B cell (primary cell): Measurements from ENCODE around the gene SLCO3A1. TPM values are rescaled to one million over a fixed set of nuclear protein-coding genes. Genes with fewer than 3 reads are reported as not detected.

Experiments used
- ATAC-seq: fragments of 200-7000 bp; cut with Tn5 transposase; one replicate; pipeline ENCODE4 v1.10.0; 2021; ENCODE audit warnings: low read depth, mild to moderate bottlenecking, moderate number of reproducible peaks, moderate library complexity
- CTCF ChIA-PET: fragments of 350-600 bp; sonication (Branson Sonifier 250); formaldehyde crosslinking; loops from one replicate; lab custom pipeline; 2021; ENCODE audit warnings: antibody characterized with exemption, inconsistent platforms; lab: Charles Lee
- POLR2A ChIA-PET: fragments of 350-600 bp; sonication (Branson Sonifier 250); formaldehyde crosslinking; loops from one replicate; lab custom pipeline; 2021; ENCODE audit warnings: antibody characterized with exemption; lab: Charles Lee
- DNase-seq: peaks from one replicate; pipeline ENCODE4 v3.0.0; 2013
- H2AFZ ChIP-seq: 2 replicates; pipeline ENCODE4 v1.6.1; 2012; ENCODE audit warnings: mild to moderate bottlenecking, low read depth, low read length; ENCODE audit not compliant: insufficient read depth, poor library complexity, severe bottlenecking
- H3K27ac ChIP-seq, 2 donors: 1 replicate in 1 of 2; 2 replicates in 1 of 2; pipeline ENCODE4 v1.5.1; 2012 to 2013; ENCODE audit warnings: low read length in 2 of 2, mild to moderate bottlenecking in 2 of 2, moderate library complexity in 1 of 2
- H3K27me3 ChIP-seq, 4 experiments: fragments of 200-600 bp in 1 of 4; sonication (generic) in 1 of 4; replicated peaks in 1 of 4; 1 replicate in 2 of 4; 2 replicates in 2 of 4; pipeline versions ENCODE4 v1.6.1 to v1.7.0; 2013 to 2016; ENCODE audit warnings: low read length in 3 of 4, mild to moderate bottlenecking in 2 of 4, mixed read lengths in 1 of 4, moderate library complexity in 1 of 4; ENCODE audit not compliant: insufficient read depth in 4 of 4, control insufficient read depth in 3 of 4; ENCODE audit errors: control extremely low read depth in 1 of 4
- H3K36me3 ChIP-seq, 2 experiments: replicated peaks in 1 of 2; 1 replicate in 1 of 2; 2 replicates in 1 of 2; pipeline versions ENCODE4 v1.6.1 to v1.7.1; 2013; ENCODE audit warnings: low read length in 1 of 2; ENCODE audit not compliant: insufficient read depth in 2 of 2, control insufficient read depth in 1 of 2; ENCODE audit errors: control extremely low read depth in 1 of 2, extremely low read depth in 1 of 2
- H3K4me1 ChIP-seq, 2 donors: fragments of 200-600 bp in 1 of 2; sonication (generic) in 1 of 2; 1 replicate in 1 of 2; 2 replicates in 1 of 2; pipeline versions ENCODE4 v1.5.1 to v1.6.1; 2013 to 2017; ENCODE audit warnings: low read length in 2 of 2; ENCODE audit not compliant: control insufficient read depth in 2 of 2, insufficient read depth in 2 of 2
- H3K4me2 ChIP-seq: replicated peaks from 2 replicates; pipeline ENCODE3; 2012; ENCODE audit warnings: mild to moderate bottlenecking, low read depth, low read length; ENCODE audit not compliant: poor library complexity, severe bottlenecking
- H3K4me3 ChIP-seq, 5 experiments: fragments of 200-600 bp in 1 of 5; sonication (generic) in 1 of 5; 1 replicate in 3 of 5; 2 replicates in 2 of 5; pipeline versions ENCODE4 v1.5.1 to v1.7.0; 2011 to 2016; ENCODE audit warnings: low read length in 4 of 5, mild to moderate bottlenecking in 4 of 5, low read depth in 2 of 5, control low read depth in 1 of 5, moderate library complexity in 1 of 5; ENCODE audit not compliant: insufficient read depth in 1 of 5; ENCODE audit errors: control extremely low read depth in 1 of 5, extremely low read depth in 1 of 5
- H3K79me2 ChIP-seq: fragments of 200-600 bp; sonication (generic); one replicate; pipeline ENCODE4 v1.6.0; 2016; ENCODE audit warnings: low read length; ENCODE audit not compliant: control insufficient read depth, insufficient read depth
- H3K9ac ChIP-seq: fragments of 200-600 bp; sonication (generic); 2 replicates; pipeline ENCODE4 v1.6.1; 2017; ENCODE audit warnings: mild to moderate bottlenecking, low read length, moderate library complexity
- H3K9me3 ChIP-seq, 3 donors: one replicate each; pipeline versions ENCODE4 v1.6.1 to v1.7.1; 2013; ENCODE audit warnings: low read length in 2 of 3; ENCODE audit not compliant: control insufficient read depth in 2 of 3, insufficient read depth in 1 of 3; ENCODE audit errors: control extremely low read depth in 1 of 3
- H4K20me1 ChIP-seq: 2 replicates; pipeline ENCODE4 v1.6.0; 2012; ENCODE audit warnings: mild to moderate bottlenecking, low read length; ENCODE audit not compliant: insufficient read depth, control insufficient read depth, poor library complexity, severe bottlenecking
- H3K27ac Mint-ChIP-seq: one replicate; pipeline ENCODE4 v1.8.0; 2021; ENCODE audit warnings: mixed read lengths
- H3K27me3 Mint-ChIP-seq: one replicate; pipeline ENCODE4 v1.8.0; 2021; ENCODE audit warnings: mixed read lengths
- H3K4me1 Mint-ChIP-seq: one replicate; pipeline ENCODE4 v1.8.0; 2021; ENCODE audit warnings: mixed read lengths
- H3K4me3 Mint-ChIP-seq: one replicate; pipeline ENCODE4 v1.8.0; 2021; ENCODE audit warnings: mixed read lengths
- H3K9me3 Mint-ChIP-seq: one replicate; pipeline ENCODE4 v1.8.0; 2022; ENCODE audit warnings: mixed read lengths; ENCODE audit not compliant: insufficient read depth
- CTCF ChIP-seq: fragments of 200-600 bp; IDR thresholded peaks from one replicate; pipeline ENCODE4 v1.8.0; 2022; ENCODE audit warnings: antibody characterized with exemption, mild to moderate bottlenecking
- EZH2 ChIP-seq: IDR thresholded peaks from 2 replicates; pipeline ENCODE4 v1.6.1; 2012; ENCODE audit warnings: borderline replicate concordance, low read depth, mild to moderate bottlenecking, moderate library complexity, low read length; ENCODE audit not compliant: insufficient read depth, poor library complexity, severe bottlenecking
- WGBS: methylation state at CpG from one replicate; pipeline ENCODE4 v1.1.5; 2013; ENCODE audit warnings: missing lambda C conversion rate; ENCODE audit not compliant: insufficient coverage; 5-methylcytosine and 5-hydroxymethylcytosine counted together
- intact Hi-C: fragments of 100-400 bp; cut with micrococcal nuclease; formaldehyde crosslinking; loops from one replicate; pipeline ENCODE4 v1.10.0; 2022
- polyA plus RNA-seq: library from polyadenylated mRNA; depleted of rRNA; stranded (reverse); fragments of >200 nt; gene quantifications from 2 replicates; pipeline ENCODE4 v1.2.3, GENCODE V29; 2012
- total RNA-seq, 2 donors: library from RNA; stranded (reverse); fragments of 120-200 nt in 1 of 2; gene quantifications; 1 replicate in 1 of 2; 2 replicates in 1 of 2; pipeline versions ENCODE4 v1.2.3 to v1.2.4, GENCODE V29; 2013 to 2022

Gene SLCO3A1
- total and polyA plus RNA-seq, 2 donors (not counting 1 experiment from before 2014, with no cell fraction given): 0.99 to 2.3 TPM

DNA sequence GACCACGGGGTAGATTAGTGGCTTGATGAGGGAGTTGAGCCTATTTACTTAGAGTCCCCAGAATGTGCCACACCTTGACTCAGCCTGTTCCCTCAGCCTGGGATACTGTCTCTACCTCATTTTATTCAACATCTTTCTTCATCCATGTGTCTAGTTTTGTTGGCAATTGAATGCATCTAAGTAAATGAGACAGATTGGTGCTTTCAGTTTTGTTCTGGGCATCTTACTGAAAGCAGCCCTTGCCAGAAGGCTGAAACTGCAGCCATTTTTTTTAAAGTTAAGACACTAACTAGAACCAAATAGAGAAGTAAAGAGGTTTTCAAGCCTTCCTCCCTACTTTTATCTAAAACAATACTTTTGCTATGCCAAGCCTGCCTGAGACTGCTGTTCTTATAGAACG is 246.8 kb downstream of the SLCO3A1 start:
- H3K36me3 ChIP-seq: no peaks in the 10 kb centered on the region
- no peaks in the 10 kb centered on the region for H4K20me1 ChIP-seq
- Mint-ChIP-seq H3K4me1 (peaks cover 21% of the 10 kb centered on the region), H3K9me3 (no peaks in the 10 kb centered on the region), H3K27me3 (peaks cover 3% of the 10 kb centered on the region), H3K4me3 (no peak overlapping the region), H3K27ac (no peak overlapping the region)
- intact Hi-C loops: no loop called here
- no CpG with 5 or more reads among the region's 2 CpGs for WGBS
- ChIA-PET POLR2A (no interaction called here), CTCF (interaction anchor here (0.9 kb wide), 1 partner anchor 125 kb away, joined by 3 read pairs; no protein-coding TSS in a partner anchor)
- no peak overlapping the region for H2AFZ ChIP-seq
- H3K4me1 ChIP-seq: peaks cover 8 to 22% of the 10 kb centered on the region in 2 donors
- H3K27me3 ChIP-seq: no peaks in the 10 kb centered on the region
- DNase-seq (no peak), ATAC-seq (no peak)
- H3K27ac ChIP-seq: no peak overlapping the region
- H3K4me2 ChIP-seq: no peak overlapping the region
- no peak overlapping the region for H3K4me3 ChIP-seq
- no peaks in the 10 kb centered on the region for H3K79me2 ChIP-seq
- H3K9me3 ChIP-seq: no peaks in the 10 kb centered on the region
- TF ChIP-seq CTCF: no peak
- no peak for TF ChIP-seq EZH2
- H3K9ac ChIP-seq: no peak overlapping the region

GRCh38 chr15:92100751-92101150 is 247.2 kb downstream of the SLCO3A1 start:
- Histone ChIP-seq H3K9me3 (no peaks in the 10 kb centered on the region), H3K4me1 (peaks cover 5 to 17% of the 10 kb centered on the region in 2 donors), H3K27me3 (no peaks in the 10 kb centered on the region), H3K4me3 (no peak overlapping the region), H3K4me2 (no peak overlapping the region), H4K20me1 (no peaks in the 10 kb centered on the region), H3K9ac (no peak overlapping the region), H3K36me3 (no peaks in the 10 kb centered on the region), H3K27ac (no peak overlapping the region), H2AFZ (no peak overlapping the region), H3K79me2 (no peaks in the 10 kb centered on the region)
- H3K4me3 Mint-ChIP-seq: no peak overlapping the region
- ChIA-PET POLR2A (no interaction called here), CTCF (interaction anchor here (0.9 kb wide), 1 partner anchor 125 kb away, joined by 3 read pairs; no protein-coding TSS in a partner anchor)
- WGBS: no CpG with 5 or more reads among the region's 2 CpGs
- no peaks in the 10 kb centered on the region for H3K9me3 Mint-ChIP-seq
- intact Hi-C loops: no loop called here
- DNase-seq (no peak), ATAC-seq (no peak)
- H3K27ac Mint-ChIP-seq: no peak overlapping the region
- H3K4me1 Mint-ChIP-seq: peaks cover 17% of the 10 kb centered on the region
- TF ChIP-seq EZH2 (no peak), CTCF (no peak)
- peaks cover 3% of the 10 kb centered on the region for H3K27me3 Mint-ChIP-seq
